OCI-LY1 (cell line): Measurements from ENCODE around the gene KIAA0319L.

ENCODE experiments used
- H2AFZ ChIP-seq: fragments of 200-600 bp; sonication (generic), shearing (Covaris generic); 2 replicates; pipeline ENCODE4 v1.6.0; 2014; ENCODE audit warnings: antibody characterized with exemption, mild to moderate bottlenecking, low read length
- H3F3A ChIP-seq: fragments of 200-600 bp; sonication (generic), shearing (Covaris generic); 2 replicates; pipeline ENCODE4 v1.6.0; 2014; ENCODE audit warnings: mild to moderate bottlenecking, antibody characterized with exemption, low read length, moderate library complexity; ENCODE audit not compliant: insufficient read depth
- H3K27ac ChIP-seq: fragments of 200-600 bp; sonication (generic); 2 replicates; pipeline ENCODE4 v1.5.1; 2014; ENCODE audit warnings: low read length, mixed run types, mild to moderate bottlenecking, low read depth; ENCODE audit not compliant: poor library complexity, severe bottlenecking
- H3K27me3 ChIP-seq: fragments of 200-600 bp; sonication (generic); 2 replicates; pipeline ENCODE4 v1.6.0; 2014; ENCODE audit warnings: antibody characterized with exemption, mild to moderate bottlenecking, low read length, moderate library complexity; ENCODE audit not compliant: insufficient read depth
- H3K36me3 ChIP-seq: fragments of 200-600 bp; sonication (generic); 2 replicates; pipeline ENCODE4 v1.6.1; 2014; ENCODE audit warnings: mild to moderate bottlenecking, antibody characterized with exemption, low read length, moderate library complexity, mixed read lengths; ENCODE audit not compliant: insufficient read depth
- H3K4me1 ChIP-seq: fragments of 200-600 bp; sonication (generic); 2 replicates; pipeline ENCODE4 v1.5.1; 2014; ENCODE audit warnings: mild to moderate bottlenecking, low read length, moderate library complexity; ENCODE audit not compliant: insufficient read depth, severe bottlenecking
- H3K4me2 ChIP-seq: fragments of 200-600 bp; sonication (generic), shearing (Covaris generic); 2 replicates; pipeline ENCODE4 v1.6.1; 2014; ENCODE audit warnings: low read length
- H3K4me3 ChIP-seq: fragments of 200-600 bp; sonication (generic); 2 replicates; pipeline ENCODE4 v1.5.1; 2014; ENCODE audit warnings: low read length, low read depth, mild to moderate bottlenecking, mixed read lengths; ENCODE audit not compliant: poor library complexity, severe bottlenecking
- H3K79me2 ChIP-seq: fragments of 200-600 bp; shearing (Covaris generic); 2 replicates; pipeline ENCODE4 v1.6.1; 2016; ENCODE audit warnings: mixed run types, low read length, mixed read lengths; ENCODE audit not compliant: insufficient read depth
- H3K9ac ChIP-seq: fragments of 200-600 bp; sonication (generic), shearing (Covaris generic); 2 replicates; pipeline ENCODE4 v1.6.1; 2014; ENCODE audit warnings: mild to moderate bottlenecking, low read length, mixed read lengths
- H3K9me2 ChIP-seq: fragments of 200-600 bp; sonication (generic), shearing (Covaris generic); 2 replicates; pipeline ENCODE4 v1.6.1; 2014; ENCODE audit warnings: low read depth, mild to moderate bottlenecking, low read length, mixed read lengths
- H3K9me3 ChIP-seq: fragments of 200-600 bp; shearing (Covaris generic); 2 replicates; pipeline ENCODE4 v1.6.1; 2014; ENCODE audit warnings: low read length, mixed read lengths
- H4K20me1 ChIP-seq: fragments of 200-600 bp; sonication (generic), shearing (Covaris generic); 2 replicates; pipeline ENCODE4 v1.6.0; 2016; ENCODE audit warnings: mild to moderate bottlenecking, low read length; ENCODE audit not compliant: insufficient read depth
- CTCF ChIP-seq: fragments of 200-600 bp; sonication (generic), shearing (Covaris generic); IDR thresholded peaks from 2 replicates; pipeline ENCODE4 v1.5.1; 2017; ENCODE audit warnings: mild to moderate bottlenecking, antibody characterized with exemption, low read length, moderate library complexity, mixed read lengths
- EZH2 ChIP-seq: fragments of 200-600 bp; sonication (generic), shearing (Covaris generic); IDR thresholded peaks from 2 replicates; pipeline ENCODE4 v1.8.0; 2017; ENCODE audit warnings: borderline replicate concordance, mixed run types, mild to moderate bottlenecking, antibody characterized with exemption, low read length, moderate library complexity, mixed read lengths

KIAA0319L gene

DNA sequence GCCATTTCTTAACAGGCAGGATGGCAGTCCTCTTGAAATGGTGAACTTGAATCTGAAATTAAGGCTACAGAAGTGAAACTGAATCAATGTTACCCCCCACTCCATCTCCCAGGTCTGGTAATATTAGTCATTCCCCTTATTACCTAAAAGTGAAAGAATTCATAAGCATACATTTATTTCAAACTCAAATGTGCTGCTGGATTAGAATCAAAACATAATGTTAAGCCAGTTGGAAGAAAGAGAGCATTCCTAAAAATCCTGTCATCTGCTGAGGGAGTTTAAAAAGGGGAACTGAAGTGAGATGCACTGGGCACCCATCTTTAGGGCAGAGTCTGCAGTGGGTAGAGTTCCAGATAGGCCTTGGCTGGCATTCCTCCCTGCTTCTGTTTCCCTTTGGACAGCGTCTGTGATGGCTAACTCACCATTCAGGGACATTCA is 17.4 kb downstream of the KIAA0319L start:
- peak overlapping the region; percentile 51 for H3K9ac ChIP-seq
- H3K4me2 ChIP-seq: peak overlapping the region; percentile 73; the same call in 1 of the 2 replicates
- H3K36me3 ChIP-seq: peaks cover 14% of the 10 kb centered on the region; the same call in 1 of the 2 replicates
- H3K27me3 ChIP-seq: no peaks in the 10 kb centered on the region
- TF ChIP-seq EZH2 (no peak), CTCF (no peak)
- no peaks in the 10 kb centered on the region for H3K9me2 ChIP-seq
- no peaks in the 10 kb centered on the region for H4K20me1 ChIP-seq
- H3K9me3 ChIP-seq: no peaks in the 10 kb centered on the region
- no peak overlapping the region for H2AFZ ChIP-seq
- H3K27ac ChIP-seq: peak overlapping the region; percentile 95
- H3F3A ChIP-seq: no peaks in the 10 kb centered on the region
- H3K79me2 ChIP-seq: no peaks in the 10 kb centered on the region
- H3K4me1 ChIP-seq: peaks cover 55% of the 10 kb centered on the region
- no peak overlapping the region for H3K4me3 ChIP-seq

- peak overlapping the region; percentile 89 for H2AFZ ChIP-seq
- H3K4me1 ChIP-seq: peaks cover 50% of the 10 kb centered on the region
- H3K9ac ChIP-seq: peak overlapping the region; percentile 51
- no peaks in the 10 kb centered on the region for H3K9me2 ChIP-seq
- H3K4me3 ChIP-seq: peak overlapping the region; percentile 19
- H3K79me2 ChIP-seq: no peaks in the 10 kb centered on the region
- H3K27me3 ChIP-seq: no peaks in the 10 kb centered on the region
- no peaks in the 10 kb centered on the region for H4K20me1 ChIP-seq
- no peaks in the 10 kb centered on the region for H3K9me3 ChIP-seq
- peaks cover 14% of the 10 kb centered on the region; the same call in 1 of the 2 replicates for H3K36me3 ChIP-seq
- TF ChIP-seq EZH2 (no peak), CTCF (no peak)
- H3K4me2 ChIP-seq: peak overlapping the region; percentile 73
- H3F3A ChIP-seq: no peaks in the 10 kb centered on the region
- peak overlapping the region; percentile 95 for H3K27ac ChIP-seq
Observed at GRCh38 chr1:35539073-35539823, 18.0 kb downstream of the KIAA0319L start.

GRCh38 chr1:35537806-35538205 is 19.4 kb downstream of the KIAA0319L start:
- Histone ChIP-seq H3K9ac (no peak overlapping the region), H3K36me3 (peaks cover 12% of the 10 kb centered on the region), H4K20me1 (no peaks in the 10 kb centered on the region), H3K79me2 (no peaks in the 10 kb centered on the region), H3K27ac (peak overlapping the region; percentile 95), H3K9me2 (no peaks in the 10 kb centered on the region), H3K9me3 (no peaks in the 10 kb centered on the region), H2AFZ (no peak overlapping the region), H3K4me1 (peaks cover 42% of the 10 kb centered on the region), H3K4me2 (no peak overlapping the region), H3F3A (no peaks in the 10 kb centered on the region), H3K27me3 (no peaks in the 10 kb centered on the region), H3K4me3 (no peak overlapping the region)
- TF ChIP-seq CTCF (no peak), EZH2 (no peak)
